SU-DHL-6 (cell line): Measurements from ENCODE around the gene TMEM138.

Experiments used
- H2AFZ ChIP-seq: fragments of 200-600 bp; sonication (generic); 2 replicates; pipeline ENCODE4 v1.6.1; 2014; ENCODE audit warnings: low read depth, mild to moderate bottlenecking, moderate library complexity, mixed read lengths, antibody characterized with exemption, low read length; ENCODE audit not compliant: severe bottlenecking
- H3F3A ChIP-seq: fragments of 200-600 bp; shearing (Covaris generic); 2 replicates; pipeline ENCODE4 v1.6.0; 2016; ENCODE audit warnings: antibody characterized with exemption, mild to moderate bottlenecking; ENCODE audit not compliant: insufficient read depth
- H3K27ac ChIP-seq: fragments of 200-600 bp; sonication (generic); 2 replicates; pipeline ENCODE4 v1.5.1; 2016; ENCODE audit warnings: low read depth, mild to moderate bottlenecking, low read length, moderate library complexity, mixed read lengths
- H3K27me3 ChIP-seq: fragments of 200-600 bp; sonication (generic), shearing (Covaris generic); 2 replicates; pipeline ENCODE4 v1.6.0; 2014; ENCODE audit warnings: mild to moderate bottlenecking, low read length
- H3K36me3 ChIP-seq: fragments of 200-600 bp; sonication (generic); 2 replicates; pipeline ENCODE4 v1.6.1; 2014; ENCODE audit warnings: mild to moderate bottlenecking, low read length, mixed read lengths
- H3K4me2 ChIP-seq: fragments of 300-600, 200-600 bp; shearing (Covaris generic), sonication (generic); 2 replicates; pipeline ENCODE4 v1.6.0; 2014; ENCODE audit warnings: low read length, low read depth, mild to moderate bottlenecking; ENCODE audit not compliant: poor library complexity, severe bottlenecking
- H3K4me3 ChIP-seq: fragments of 200-600 bp; sonication (generic); 2 replicates; pipeline ENCODE4 v1.5.1; 2014; ENCODE audit warnings: antibody characterized with exemption, low read length, mild to moderate bottlenecking, mixed read lengths; ENCODE audit not compliant: insufficient read depth, poor library complexity, severe bottlenecking
- H3K79me2 ChIP-seq: fragments of 200-600 bp; sonication (generic); 2 replicates; pipeline ENCODE4 v1.6.1; 2014; ENCODE audit warnings: mild to moderate bottlenecking, low read length, moderate library complexity; ENCODE audit not compliant: insufficient read depth
- H3K9ac ChIP-seq: fragments of 200-600 bp; sonication (generic); 2 replicates; pipeline ENCODE4 v1.7.0; 2014; ENCODE audit warnings: mild to moderate bottlenecking, low read length
- H3K9me2 ChIP-seq: fragments of 200-600 bp; sonication (generic); replicated peaks from 2 replicates; pipeline ENCODE4 v1.6.1; 2014; ENCODE audit warnings: low read length; ENCODE audit not compliant: insufficient read depth
- H3K9me3 ChIP-seq: fragments of 200-600 bp; sonication (generic); 2 replicates; pipeline ENCODE4 v1.6.1; 2014; ENCODE audit warnings: low read length, mixed read lengths; ENCODE audit not compliant: insufficient read depth
- H4K20me1 ChIP-seq: fragments of 200-600 bp; sonication (generic); 2 replicates; pipeline ENCODE4 v1.6.1; 2014; ENCODE audit warnings: low read depth, mild to moderate bottlenecking, antibody characterized with exemption, low read length, moderate library complexity, mixed read lengths
- EZH2phosphoT487 ChIP-seq: fragments of 200-600 bp; sonication (generic), shearing (Covaris generic); conservative IDR thresholded peaks from 2 replicates; pipeline ENCODE4 v1.6.1; 2018; ENCODE audit warnings: mild to moderate bottlenecking, antibody characterized with exemption, low read length, moderate library complexity, mixed read lengths
- TF ChIP-seq, protein P1 (sequence below): fragments of 200-600 bp; sonication (generic); IDR thresholded peaks from one replicate; pipeline ENCODE4 v1.5.1; 2017; ENCODE audit warnings: antibody characterized with exemption, mild to moderate bottlenecking, low read length, moderate library complexity; ENCODE audit not compliant: insufficient read depth, poor library complexity, severe bottlenecking

TMEM138 gene

GRCh38 chr11:61403658-61404057, 41.5 kb downstream of the TMEM138 start:
- H3K79me2 ChIP-seq, result no peaks in the 10 kb centered on the region
- H3K9me3 ChIP-seq, result no peaks in the 10 kb centered on the region
- peaks cover 24% of the 10 kb centered on the region; the same call in 1 of the 2 replicates for H3F3A ChIP-seq
- no peak overlapping the region for H3K9ac ChIP-seq
- H4K20me1 ChIP-seq, result no peaks in the 10 kb centered on the region; the same call in 1 of the 2 replicates
- no peak overlapping the region for H3K4me3 ChIP-seq
- TF ChIP-seq, protein P1, sequence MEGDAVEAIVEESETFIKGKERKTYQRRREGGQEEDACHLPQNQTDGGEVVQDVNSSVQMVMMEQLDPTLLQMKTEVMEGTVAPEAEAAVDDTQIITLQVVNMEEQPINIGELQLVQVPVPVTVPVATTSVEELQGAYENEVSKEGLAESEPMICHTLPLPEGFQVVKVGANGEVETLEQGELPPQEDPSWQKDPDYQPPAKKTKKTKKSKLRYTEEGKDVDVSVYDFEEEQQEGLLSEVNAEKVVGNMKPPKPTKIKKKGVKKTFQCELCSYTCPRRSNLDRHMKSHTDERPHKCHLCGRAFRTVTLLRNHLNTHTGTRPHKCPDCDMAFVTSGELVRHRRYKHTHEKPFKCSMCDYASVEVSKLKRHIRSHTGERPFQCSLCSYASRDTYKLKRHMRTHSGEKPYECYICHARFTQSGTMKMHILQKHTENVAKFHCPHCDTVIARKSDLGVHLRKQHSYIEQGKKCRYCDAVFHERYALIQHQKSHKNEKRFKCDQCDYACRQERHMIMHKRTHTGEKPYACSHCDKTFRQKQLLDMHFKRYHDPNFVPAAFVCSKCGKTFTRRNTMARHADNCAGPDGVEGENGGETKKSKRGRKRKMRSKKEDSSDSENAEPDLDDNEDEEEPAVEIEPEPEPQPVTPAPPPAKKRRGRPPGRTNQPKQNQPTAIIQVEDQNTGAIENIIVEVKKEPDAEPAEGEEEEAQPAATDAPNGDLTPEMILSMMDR, result no peak
- no peak for TF ChIP-seq EZH2phosphoT487
- H3K9me2 ChIP-seq, result no peaks in the 10 kb centered on the region
- no peak overlapping the region for H3K27ac ChIP-seq
- no peak overlapping the region for H3K4me2 ChIP-seq
- peaks cover 33% of the 10 kb centered on the region; the same call in 1 of the 2 replicates for H3K36me3 ChIP-seq
- no peaks in the 10 kb centered on the region for H3K27me3 ChIP-seq
- no peak overlapping the region for H2AFZ ChIP-seq

DNA sequence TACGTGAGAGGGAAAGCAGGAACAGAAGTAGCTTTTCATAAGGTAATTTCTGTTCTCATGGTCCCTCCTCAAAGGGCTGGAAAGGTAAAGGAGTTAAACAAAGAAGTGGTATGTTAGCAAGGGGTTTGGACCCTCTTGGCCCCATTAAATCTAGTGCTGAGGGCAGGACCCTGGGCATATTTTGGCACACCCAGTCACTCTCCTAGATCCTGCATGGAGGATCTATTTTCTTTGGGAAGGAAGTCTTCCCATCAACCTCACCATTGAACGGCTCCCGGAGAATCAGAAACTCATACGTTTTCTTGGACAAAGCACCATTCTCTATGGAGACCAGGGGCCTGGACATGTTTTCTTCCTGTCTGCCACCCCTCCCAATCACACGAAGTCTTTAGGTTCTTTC, 41.9 kb downstream of the TMEM138 start:
- H2AFZ ChIP-seq, result no peak overlapping the region
- peaks cover 35% of the 10 kb centered on the region; the same call in 1 of the 2 replicates for H3K36me3 ChIP-seq
- H3K79me2 ChIP-seq, result no peaks in the 10 kb centered on the region
- no peaks in the 10 kb centered on the region for H3K9me3 ChIP-seq
- no peaks in the 10 kb centered on the region; the same call in 1 of the 2 replicates for H4K20me1 ChIP-seq
- H3K27ac ChIP-seq, result no peak overlapping the region
- no peak overlapping the region for H3K9ac ChIP-seq
- H3F3A ChIP-seq, result peaks cover 24% of the 10 kb centered on the region; the same call in 1 of the 2 replicates
- no peak overlapping the region for H3K4me2 ChIP-seq
- TF ChIP-seq EZH2phosphoT487, result no peak
- H3K27me3 ChIP-seq, result no peaks in the 10 kb centered on the region
- no peak overlapping the region for H3K4me3 ChIP-seq
- no peaks in the 10 kb centered on the region for H3K9me2 ChIP-seq

- no peak overlapping the region for H3K27ac ChIP-seq
- no peaks in the 10 kb centered on the region for H3K9me3 ChIP-seq
- peaks cover 24% of the 10 kb centered on the region; the same call in 1 of the 2 replicates for H3F3A ChIP-seq
- H3K79me2 ChIP-seq, result no peaks in the 10 kb centered on the region
- TF ChIP-seq EZH2phosphoT487, result no peak
- TF ChIP-seq, protein P1, result no peak
- H3K4me3 ChIP-seq, result no peak overlapping the region
- H4K20me1 ChIP-seq, result no peaks in the 10 kb centered on the region; the same call in 1 of the 2 replicates
- no peaks in the 10 kb centered on the region for H3K9me2 ChIP-seq
- no peak overlapping the region for H2AFZ ChIP-seq
- no peak overlapping the region for H3K9ac ChIP-seq
- H3K27me3 ChIP-seq, result no peaks in the 10 kb centered on the region
- H3K36me3 ChIP-seq, result peaks cover 39% of the 10 kb centered on the region; the same call in 1 of the 2 replicates
- H3K4me2 ChIP-seq, result no peak overlapping the region
Observed at GRCh38 chr11:61404641-61405040, 42.5 kb downstream of the TMEM138 start.

- Histone ChIP-seq H3K27ac (no peak overlapping the region), H3K9me3 (no peaks in the 10 kb centered on the region), H3K79me2 (no peaks in the 10 kb centered on the region), H3K9ac (no peak overlapping the region), H2AFZ (no peak overlapping the region), H3F3A (peaks cover 22% of the 10 kb centered on the region; the same call in 1 of the 2 replicates), H3K4me3 (no peak overlapping the region), H4K20me1 (peaks cover 3% of the 10 kb centered on the region; the same call in 1 of the 2 replicates), H3K4me2 (no peak overlapping the region), H3K27me3 (no peaks in the 10 kb centered on the region), H3K9me2 (no peaks in the 10 kb centered on the region), H3K36me3 (peaks cover 53% of the 10 kb centered on the region)
- TF ChIP-seq, protein P1, result no peak
- no peak for TF ChIP-seq EZH2phosphoT487
Observed at GRCh38 chr11:61406067-61406466, 43.9 kb downstream of the TMEM138 start.
